ENCODE measurements around the gene RUFY1. TPM values are rescaled to one million over a fixed set of nuclear protein-coding genes. Genes with fewer than 3 reads are reported as not detected.
"Not testable (repeated sequence)": the region's sequence is repeated elsewhere in the genome, so short reads cannot be mapped to it uniquely, and the experiment has no call there.

RUFY1 gene
- total RNA-seq, 1 donor from 2014 or later: 24.5 TPM

DNA sequence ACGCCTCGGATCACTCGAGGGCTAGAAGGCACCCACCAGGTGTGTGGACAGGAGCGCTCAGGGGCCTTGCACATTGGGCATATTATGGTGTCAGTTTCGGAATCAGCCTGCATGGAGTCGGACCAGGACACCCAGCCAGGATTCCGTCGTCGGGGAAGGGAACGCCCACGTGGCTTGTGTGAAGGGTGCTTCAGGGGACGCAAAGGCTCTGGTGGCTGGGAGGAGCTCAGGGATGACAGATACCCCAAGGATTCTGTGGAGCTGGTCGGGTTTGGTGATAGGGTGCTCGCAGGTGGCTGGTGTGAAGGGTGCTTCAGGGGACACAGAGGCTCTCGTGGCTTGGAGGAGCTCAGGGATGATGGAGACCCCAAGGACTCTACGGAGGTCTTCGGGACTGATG, 92.3 kb downstream of the RUFY1 start:
- intact Hi-C loops (cut with micrococcal nuclease); ATAC-seq; DNase-seq: not testable (repeated sequence)

DNA sequence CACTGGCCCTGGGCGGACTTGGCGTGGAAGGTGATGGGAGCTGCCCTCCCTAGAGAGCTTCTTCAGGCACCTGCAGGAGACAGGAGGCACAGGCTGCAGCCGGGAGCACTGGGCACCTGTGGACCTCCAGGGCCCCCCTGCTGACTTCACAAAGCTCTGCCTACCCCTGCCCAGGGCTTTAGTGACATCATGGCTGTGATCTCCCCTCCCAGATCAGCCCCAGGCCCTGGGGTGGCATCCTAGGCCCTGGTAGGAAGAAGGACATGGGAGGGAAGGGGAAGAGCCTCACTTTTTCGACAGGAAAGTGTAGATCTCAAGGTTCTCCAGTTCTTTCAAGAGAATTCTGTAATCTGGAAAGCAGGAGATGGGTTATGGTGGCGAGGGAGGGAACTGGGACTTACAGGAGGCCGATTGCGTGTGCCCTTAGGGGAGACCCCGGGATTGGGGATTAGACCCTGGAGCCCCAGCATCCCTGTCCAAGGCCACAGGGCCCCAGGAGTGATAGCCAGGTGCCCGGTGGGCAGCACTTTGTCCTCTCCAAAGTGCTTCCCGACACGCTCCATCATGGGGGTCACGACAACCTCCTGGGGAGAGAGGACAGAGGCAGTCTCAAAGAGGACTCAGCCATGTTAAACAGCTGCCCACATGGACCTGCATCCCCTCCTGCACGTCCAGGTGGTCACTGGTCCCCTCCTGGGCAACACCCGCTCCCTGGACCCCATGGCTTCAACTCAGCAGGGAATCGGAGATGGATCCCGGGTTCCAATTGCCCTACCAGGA, 93.0 kb downstream of the RUFY1 start:
- intact Hi-C loops (cut with micrococcal nuclease); ATAC-seq; DNase-seq: not testable (repeated sequence)

DNA sequence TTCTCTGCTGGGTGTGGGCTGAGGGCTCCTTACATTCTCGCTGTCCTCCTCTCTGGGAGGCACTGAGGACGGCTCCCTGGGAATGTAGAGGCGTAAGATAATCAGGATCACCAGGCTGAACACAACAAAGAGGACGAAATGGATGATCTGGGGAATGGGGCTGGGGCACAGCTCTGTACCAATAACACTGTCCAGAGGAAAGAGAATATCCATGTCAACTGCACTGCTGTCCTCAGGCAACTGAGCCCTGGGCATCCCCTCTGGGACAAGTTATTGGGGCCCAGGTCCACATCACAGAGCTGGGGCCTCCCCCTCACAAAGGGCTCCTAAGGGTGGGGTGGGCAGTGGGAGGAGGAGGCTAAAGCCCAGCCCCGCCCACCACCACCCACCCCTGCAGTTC, 94.4 kb downstream of the RUFY1 start:
- DNase-seq; intact Hi-C loops (cut with micrococcal nuclease); ATAC-seq: not testable (repeated sequence)

DNA sequence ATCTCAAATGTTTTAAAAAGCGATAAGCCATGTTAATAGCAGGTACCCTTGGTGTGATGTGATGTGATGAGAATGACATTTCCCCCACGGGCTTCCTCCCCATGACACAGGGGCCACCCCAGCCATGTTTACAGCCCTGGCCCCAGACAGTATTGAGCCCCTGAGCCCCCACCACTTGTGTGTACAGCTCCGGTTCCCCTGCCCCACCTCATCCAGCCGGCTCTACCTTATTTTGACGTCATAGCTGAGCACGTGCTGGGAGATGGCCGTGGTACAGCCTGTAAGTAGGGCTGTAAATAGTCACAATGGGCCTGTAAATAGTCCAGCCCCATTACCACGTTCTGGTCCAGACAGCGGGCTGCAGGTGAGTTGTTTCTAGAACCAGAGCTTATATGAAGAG, 98.1 kb downstream of the RUFY1 start:
- intact Hi-C loops (cut with micrococcal nuclease): no loop called here
- no peak for ATAC-seq
- DNase-seq: no peak

DNA sequence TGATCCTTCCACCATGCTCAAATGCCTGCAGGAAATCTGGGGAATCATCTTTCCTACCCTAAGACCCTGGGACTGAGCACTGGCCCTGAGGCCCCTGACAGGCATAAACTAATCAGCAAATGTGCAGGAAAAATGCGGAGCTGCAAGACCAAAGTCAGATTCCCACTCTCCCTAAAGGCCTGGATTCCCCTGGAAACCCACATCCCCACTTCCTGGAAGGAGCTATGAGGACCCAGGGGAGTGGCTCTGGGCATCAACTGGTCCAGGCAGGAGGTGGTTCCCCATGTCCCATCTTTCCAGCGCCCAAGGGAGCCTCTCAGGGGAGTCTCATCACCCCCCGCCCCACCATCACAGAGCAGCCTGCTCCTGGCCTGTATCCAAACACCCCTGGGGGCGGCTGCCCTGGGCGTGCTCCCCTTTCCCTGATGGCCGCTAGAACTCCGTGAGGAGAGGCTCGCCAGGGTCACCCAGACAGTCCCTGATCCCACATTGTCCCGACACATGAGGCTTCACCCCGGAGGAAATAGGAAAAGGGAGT, 98.9 kb downstream of the RUFY1 start:
- ATAC-seq; DNase-seq; intact Hi-C loops (cut with micrococcal nuclease): not testable (repeated sequence)

DNA sequence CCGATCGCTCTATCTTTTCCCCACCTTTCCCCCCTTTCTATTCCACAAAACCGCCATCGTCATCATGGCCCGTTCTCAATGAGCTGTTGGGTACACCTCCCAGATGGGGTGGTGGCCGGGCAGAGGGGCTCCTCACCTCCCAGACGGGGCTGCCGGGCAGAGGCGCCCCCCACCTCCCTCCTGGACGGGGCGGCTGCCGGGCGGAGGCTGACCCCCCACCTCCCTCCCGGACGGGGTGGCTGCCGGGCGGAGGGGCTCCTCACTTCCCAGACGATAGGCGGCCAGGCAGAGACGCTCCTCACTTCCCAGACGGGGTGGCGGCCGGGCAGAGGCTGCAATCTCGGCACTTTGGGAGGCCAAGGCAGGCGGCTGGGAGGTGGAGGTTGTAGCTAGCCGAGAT, 99.9 kb downstream of the RUFY1 start:
- DNase-seq; intact Hi-C loops (cut with micrococcal nuclease); ATAC-seq: not testable (repeated sequence)

DNA sequence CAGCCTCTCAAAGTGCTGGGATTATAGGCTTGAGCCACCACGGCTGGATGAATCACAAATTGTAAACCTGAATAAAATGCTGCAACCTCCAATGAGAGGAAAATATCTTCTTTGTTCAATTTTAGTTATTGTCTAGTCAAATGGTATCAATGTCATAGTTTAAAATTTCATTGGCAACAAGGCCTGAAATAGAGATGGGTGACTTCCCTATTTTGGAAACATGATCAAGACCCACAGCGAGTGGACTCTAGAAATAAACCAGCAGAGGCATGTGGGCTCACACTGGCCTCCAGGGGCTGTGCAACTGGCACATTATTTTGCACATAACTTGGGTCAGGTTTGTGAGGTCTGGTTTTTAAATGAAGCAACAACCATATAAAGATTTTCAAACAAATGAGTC, 102.8 kb downstream of the RUFY1 start:
- intact Hi-C loops (cut with micrococcal nuclease); ATAC-seq; DNase-seq: not testable (repeated sequence)

DNA sequence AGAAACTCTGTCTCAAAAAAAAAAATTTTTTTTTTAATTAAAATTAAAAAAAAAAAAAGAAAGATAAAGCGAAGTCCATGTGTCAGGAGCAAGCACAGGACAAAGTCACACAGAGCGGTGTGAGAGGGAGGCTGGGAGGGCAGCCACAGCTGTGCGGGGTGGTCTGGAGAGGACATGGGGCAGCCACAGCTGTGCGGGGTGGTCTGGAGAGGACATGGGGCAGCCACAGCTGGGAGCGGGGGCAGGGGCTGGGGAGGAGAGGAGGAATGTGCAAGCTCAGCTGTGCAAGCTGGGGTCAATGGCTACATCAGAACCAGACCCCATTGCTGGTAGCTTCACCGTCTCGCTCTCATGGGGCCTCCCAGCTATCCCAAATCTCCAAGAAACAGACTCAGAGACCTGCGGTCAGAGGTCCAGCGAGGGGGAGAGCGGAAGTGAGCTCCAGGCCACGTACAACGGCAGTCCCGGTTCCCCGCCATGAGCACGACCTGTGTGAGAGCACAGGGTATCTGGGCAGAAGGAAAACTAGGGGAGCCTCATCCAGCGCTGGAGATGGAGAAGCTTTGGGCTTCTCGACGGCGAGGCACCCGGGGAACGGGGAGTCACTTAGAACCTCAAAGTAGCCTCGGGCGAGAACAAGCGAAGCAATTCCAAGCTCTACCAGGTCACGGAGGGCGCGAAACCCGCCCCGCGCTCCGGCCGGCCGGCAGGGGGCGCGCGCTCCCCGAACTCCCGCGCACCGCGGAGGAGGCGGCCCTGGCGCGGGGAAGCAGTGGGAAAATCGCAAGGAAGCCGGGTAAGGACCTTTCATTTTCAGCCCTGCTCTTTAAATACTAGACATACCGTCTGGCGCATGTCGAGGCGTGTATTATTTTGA, 107.2 kb downstream of the RUFY1 start:
- ATAC-seq (peak; percentile 98), DNase-seq (peak; percentile 43)
- intact Hi-C loops (cut with micrococcal nuclease): not testable (repeated sequence)

DNA sequence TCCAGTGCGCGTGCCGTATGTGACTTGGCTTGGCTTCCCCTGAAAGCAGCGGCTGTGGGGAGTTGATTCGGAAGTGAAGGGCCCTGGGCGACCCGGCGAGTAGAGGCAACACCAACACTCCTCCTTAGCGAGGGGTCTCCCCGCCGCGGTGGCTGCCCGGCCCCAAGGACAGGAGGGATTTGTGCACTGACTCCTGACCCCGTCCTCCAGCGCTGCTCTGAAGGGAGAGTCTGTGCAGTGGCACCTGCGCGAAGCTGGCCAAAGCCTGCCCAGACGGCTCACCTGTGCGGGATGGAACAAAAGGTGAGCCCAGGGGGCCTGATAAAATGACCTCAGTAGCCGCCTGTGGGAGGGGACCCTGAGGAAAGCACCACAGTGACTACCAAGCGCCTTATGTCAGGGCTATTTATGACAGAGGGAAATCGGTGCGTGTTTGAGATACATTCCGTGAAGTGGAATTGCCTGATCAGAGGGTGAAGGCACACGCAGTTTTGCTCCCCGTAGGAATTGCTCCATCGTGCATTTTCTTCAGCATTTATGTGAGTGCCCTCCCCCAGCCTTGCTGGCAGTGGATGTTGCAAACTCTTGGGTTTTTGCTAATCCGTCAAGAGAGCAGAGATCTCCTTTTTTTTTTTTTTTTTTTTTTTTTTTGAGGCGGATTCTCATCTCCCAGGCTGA, 108.0 kb downstream of the RUFY1 start:
- ATAC-seq; DNase-seq; intact Hi-C loops (cut with micrococcal nuclease): not testable (repeated sequence)

Other genes with a start within 250 kb of the RUFY1 start
- gene ADAMTS2, start 205.1 kb upstream of the RUFY1 start, total RNA-seq: 4.3 TPM
- gene HNRNPH1, start 73.1 kb downstream of the RUFY1 start, total RNA-seq: 230 TPM
- gene CBY3, start 130.5 kb downstream of the RUFY1 start, total RNA-seq: not detected
- 465 TPM for gene CANX, start 148.4 kb downstream of the RUFY1 start, total RNA-seq
- 13.5 TPM for gene MAML1, start 182.3 kb downstream of the RUFY1 start, total RNA-seq
- gene LTC4S, start 243.4 kb downstream of the RUFY1 start, total RNA-seq: 7.1 TPM

All from left ventricle myocardium superior (tissue), 1 donor.